Stimulated activated CD4-positive, alpha-beta T cell treated with anti-CD3 and anti-CD28 coated beads, TNF-alpha, amount 100 ng/mL, for 48 hours (primary cell): ENCODE data around the gene ZNF205.
"Not testable (repeated sequence)": the region's sequence is repeated elsewhere in the genome, so short reads cannot be mapped to it uniquely, and the experiment has no call there.

Source experiments
- DNase-seq, 3 donors: peaks; one replicate each; pipeline ENCODE4 v3.0.0-alpha.2; 2020; ENCODE audit warnings: low read depth in 3 of 3

Gene ZNF205

DNA sequence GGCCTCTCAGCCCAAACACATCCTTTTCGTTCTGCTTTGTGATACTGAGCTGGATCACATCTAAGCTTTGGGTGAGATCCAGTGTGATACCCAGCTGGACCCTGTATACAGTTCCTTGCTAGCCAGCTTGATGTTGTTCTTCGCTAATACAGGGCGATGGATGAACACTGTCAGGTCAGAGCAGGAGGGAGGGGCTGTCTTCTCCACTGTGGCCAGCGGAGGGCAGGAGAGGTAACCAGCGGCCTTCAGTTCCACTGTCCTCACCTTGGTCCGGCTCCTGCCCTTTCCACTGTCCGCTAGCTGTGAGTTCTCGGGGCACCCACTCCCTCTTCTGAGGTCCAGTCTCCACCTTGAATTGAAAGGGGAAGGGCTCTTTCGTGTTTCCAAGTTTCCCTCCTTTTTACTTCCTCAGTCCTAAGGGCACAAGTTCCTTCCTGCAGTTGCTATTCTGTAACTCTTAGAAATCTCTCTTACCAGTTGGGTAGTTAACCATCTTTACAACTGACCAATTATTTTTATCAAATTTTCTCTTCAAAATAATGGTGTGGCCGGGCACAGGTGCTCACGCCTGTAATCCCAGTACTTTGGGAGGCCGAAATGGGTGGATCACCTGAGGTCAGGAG lies 19.5 kb downstream of the ZNF205 start:
- peak in 1 of 3 donors; percentile 28 for DNase-seq

GRCh38 chr16:3133844-3134243 lies 21.5 kb downstream of the ZNF205 start:
- DNase-seq, result no peak

DNA sequence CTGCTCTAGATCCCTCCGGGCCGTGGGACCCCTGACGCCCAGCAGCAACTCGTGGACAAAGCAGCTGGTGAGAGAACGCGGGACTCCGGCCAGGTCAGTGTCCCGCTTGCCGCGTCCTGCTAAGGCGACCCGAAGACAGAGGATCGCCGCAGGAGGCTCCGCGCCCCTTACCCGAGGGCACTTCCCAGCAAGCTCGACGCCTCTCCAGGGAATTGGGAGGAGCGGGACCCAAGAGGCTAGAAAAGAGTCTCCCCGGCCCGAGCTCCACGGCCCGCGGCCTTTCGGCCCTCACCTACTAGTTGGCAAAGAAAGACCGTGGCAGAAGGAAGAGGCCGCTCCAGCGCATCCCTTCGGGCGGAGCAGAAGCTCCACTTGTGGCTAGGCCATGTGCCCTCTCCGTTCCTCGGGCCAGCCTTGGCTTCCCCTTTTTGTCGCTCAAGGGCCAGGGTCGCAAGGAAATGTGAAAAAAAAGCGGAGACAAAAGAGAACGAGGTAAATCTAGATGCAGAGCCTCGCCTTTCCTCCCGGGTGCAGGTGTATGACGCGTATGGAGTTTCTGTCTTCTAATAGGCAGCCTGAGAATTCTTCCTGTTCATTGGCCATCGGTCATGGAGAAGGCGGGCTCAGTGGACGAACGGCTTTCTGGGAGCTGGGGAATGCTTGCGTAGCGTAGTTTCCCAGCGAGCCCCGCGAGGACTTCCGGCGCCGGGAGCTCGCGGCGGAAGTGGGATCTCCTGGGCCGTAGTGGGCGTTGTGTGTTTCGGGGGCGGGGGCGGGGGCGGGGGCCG lies 22.1 kb downstream of the ZNF205 start, which contains the start of gene ZNF213:
TSS of gene ZNF213 (plus strand) at position 692 of the 788 bp plus-strand sequence. CDS start 2,252 bp downstream, outside the sequence.
- DNase-seq, result peak; percentile 83 to 92 (median 87)

GRCh38 chr16:3135126-3135715 lies 22.8 kb downstream of the ZNF205 start:
- no peak for DNase-seq

- DNase-seq, result no peak
Measured at GRCh38 chr16:3137267-3137666, 24.9 kb downstream of the ZNF205 start.

GRCh38 chr16:3138342-3138741 lies 26.0 kb downstream of the ZNF205 start:
- DNase-seq, result no peak

- no peak for DNase-seq
Measured at GRCh38 chr16:3138823-3139426, 26.5 kb downstream of the ZNF205 start.

GRCh38 chr16:3139561-3139960 lies 27.2 kb downstream of the ZNF205 start:
- not testable (repeated sequence) for DNase-seq

GRCh38 chr16:3140603-3141427 lies 28.4 kb downstream of the ZNF205 start:
- no peak for DNase-seq

DNA sequence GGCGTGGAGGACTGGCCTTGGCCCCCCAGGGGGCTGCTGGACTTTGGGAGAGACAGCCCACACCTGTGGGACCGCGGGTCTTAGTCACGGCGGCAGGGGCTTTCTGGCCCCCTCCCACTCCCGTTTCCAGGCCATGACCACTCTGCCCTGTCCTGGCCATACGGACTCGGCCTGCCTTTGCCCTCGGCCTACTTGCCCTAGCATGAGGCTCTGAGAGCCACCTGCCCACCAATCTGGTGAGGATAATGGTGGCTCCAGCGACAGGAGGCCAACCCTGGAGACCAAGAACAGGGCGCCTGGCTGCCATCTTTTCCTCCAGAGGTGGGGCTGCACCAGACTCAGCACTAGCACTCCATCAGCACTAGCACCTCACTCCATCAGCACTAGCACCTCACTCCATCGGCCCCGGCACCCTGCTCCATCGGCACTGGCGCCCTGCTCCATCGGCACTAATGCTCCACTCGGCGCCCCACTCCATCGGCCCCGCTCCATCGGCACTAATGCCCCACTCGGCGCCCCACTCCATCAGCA lies 29.5 kb downstream of the ZNF205 start:
- no peak for DNase-seq

DNA sequence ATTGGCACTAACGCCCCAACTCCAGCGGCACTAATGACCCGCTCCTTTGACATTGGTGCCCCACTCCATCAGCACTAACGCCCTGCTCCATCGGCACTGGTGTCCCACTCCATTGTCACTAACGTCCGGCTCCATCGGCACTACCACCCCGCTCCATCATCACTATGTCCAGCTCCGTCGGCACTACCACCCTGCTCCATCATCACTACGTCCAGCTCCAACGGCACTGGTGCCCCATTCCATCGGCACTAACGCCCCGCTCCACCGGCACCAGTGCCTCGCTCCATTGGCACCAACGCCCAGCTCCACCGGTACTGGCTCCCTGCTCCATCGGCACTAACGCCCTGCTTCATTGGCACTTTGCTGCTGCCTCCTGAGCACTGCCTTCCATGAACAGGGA lies 29.9 kb downstream of the ZNF205 start:
- no peak for DNase-seq

- no peak for DNase-seq
Measured at GRCh38 chr16:3142770-3143169, 30.4 kb downstream of the ZNF205 start.

GRCh38 chr16:3143189-3143588 lies 30.8 kb downstream of the ZNF205 start:
- DNase-seq, result no peak

DNA sequence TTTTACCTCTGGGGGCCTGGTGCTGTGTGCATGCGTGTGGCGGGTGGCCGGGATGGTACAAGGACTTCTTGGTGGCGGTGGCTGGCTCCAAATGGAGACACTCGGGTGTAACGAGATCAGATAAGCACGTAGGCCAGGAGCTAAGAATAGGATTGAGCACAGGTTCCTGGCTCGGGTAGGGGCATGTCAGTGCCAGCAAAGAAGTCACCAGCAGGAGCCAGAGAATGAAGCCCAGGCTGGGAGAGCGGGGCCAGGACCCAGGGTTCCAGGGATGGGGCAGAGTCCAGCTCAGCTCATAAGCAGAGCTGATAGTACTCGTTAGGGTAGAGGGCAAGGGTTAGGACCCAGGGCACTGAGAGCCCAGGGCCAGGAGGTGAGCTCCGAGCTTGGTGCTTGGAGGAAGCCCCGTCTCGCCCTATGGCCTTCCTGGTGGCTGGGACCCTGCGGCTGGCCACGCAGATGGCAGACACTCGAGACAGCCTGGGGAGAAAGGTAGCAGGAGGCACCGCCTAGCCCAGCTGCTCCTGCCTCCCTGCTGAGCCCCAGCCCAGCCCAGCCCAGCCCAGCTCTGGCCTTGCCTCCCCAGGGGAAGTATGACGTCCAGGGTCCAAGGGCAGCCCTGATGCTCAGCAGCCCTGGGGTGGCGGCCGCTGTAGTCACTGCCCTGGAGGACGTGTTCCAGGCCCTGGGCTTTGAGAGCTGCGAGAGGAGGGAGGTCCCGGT lies 31.4 kb downstream of the ZNF205 start:
- DNase-seq, result no peak

DNA sequence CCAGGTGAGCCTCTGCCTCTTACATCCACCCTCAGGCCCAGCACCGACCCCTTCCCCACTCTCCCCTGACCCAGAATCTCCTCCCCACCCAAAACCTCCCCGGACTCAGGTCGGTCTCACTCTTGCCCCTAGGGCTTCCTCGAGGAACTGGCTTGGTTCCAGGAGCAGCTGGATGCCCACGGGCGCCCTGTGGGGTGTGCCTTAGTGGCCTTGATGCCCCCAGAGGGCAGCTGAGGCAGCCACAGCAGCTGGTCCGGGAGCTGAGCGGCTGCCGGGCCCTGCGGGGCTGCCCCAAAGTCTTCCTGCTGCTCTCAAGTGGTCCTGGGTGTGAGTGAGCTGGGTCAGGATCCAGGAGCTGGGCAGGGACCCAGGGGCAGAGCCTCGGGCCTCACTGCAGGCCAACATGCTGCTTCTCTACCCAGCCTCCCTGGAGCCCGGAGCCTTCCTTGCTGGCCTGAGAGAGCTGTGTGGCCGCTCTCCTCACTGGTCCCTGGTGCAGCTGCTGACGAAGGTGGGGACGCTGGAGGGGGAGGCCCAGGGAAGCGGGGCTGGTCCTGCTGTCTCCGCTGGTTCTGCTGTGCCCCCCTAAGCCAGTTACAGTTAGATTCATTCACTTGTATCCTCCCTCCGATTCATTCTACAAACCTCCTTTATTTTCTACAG lies 32.1 kb downstream of the ZNF205 start:
- no peak for DNase-seq

DNA sequence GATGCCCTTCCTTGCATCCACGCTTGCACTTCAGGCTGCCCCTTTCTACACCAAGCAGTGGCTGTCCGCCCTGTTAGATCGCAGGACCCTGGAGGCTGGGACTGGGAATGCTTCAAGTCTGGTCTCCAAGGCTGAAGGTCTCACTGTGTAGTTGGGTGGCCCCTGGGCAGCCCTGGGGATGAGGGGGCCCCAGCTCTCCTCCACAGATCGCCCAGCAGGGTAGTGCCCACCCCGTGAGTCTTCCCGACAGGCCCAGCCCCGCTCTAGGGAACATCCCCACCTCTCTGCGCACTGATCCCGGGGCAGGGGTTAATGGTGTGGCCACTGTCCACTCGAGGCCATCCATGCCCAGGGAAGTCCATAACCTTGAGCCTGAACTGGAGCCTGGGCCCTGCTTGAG lies 32.8 kb downstream of the ZNF205 start:
- DNase-seq, result no peak

- no peak for DNase-seq
Measured at GRCh38 chr16:3145660-3146059, 33.3 kb downstream of the ZNF205 start.

DNA sequence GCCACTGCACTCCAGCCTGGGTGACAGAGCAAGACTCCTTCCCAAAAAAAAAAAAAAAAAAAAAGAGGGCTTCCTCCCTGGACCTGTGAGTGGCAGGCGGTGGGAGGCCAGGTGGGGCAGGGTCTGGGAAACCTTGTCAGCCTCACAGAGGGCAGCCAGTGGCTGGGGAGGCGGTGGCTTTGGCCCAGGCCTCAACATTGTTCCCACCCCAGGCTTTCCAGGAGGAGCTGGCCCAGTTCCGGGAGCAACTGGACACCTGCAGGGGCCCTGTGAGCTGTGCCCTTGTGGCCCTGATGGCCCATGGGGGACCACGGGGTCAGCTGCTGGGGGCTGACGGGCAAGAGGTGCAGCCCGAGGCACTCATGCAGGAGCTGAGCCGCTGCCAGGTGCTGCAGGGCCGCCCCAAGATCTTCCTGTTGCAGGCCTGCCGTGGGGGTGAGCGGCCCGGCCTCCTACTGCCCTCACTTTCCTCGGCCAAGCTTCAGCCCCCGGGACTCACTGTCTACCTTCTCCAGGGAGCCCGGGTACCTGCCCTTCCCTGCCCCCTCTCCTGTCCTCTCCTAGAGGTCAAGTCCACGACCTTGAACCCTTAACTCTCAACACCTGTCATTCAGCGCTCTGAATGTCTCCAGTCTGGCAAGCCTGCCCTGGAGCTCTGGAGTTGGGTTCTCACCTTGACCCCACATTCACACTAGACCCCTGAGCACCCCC lies 34.8 kb downstream of the ZNF205 start:
- DNase-seq, result no peak

GRCh38 chr16:3147757-3148104 lies 35.3 kb downstream of the ZNF205 start:
- DNase-seq, result no peak
